HG03558 (cell line): ENCODE data around the gene CAPN8.
A peak's percentile ranks its signal among the peaks of the same experiment; 100 is the strongest.

ENCODE experiments used
- ATAC-seq: cut with Tn5 transposase; IDR thresholded peaks from one replicate; pipeline ENCODE4 v1.9.1; 2021; ENCODE audit warnings: moderate number of reproducible peaks; ENCODE audit not compliant: unreplicated experiment; ENCODE audit errors: extremely low read depth

Gene CAPN8

DNA sequence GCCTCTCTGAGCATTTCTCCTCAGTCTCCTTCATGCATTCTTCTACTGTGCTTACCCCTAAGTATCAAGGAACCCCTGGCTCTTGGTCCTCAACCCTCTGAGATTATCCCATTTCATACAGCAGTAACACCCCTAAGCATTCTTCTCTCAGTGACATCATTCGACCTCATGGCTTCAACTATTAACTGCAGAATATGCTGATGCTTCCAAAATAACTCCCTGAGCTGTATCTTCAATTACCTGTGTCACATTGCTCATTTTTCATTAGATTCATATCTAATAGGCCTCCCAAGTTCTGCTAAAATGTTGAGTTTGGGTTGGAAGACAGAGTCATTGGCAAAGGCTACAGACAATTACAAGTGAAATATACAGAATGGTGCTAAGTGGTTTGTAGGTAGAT, 7.5 kb downstream of the CAPN8 start:
- ATAC-seq, result no peak

- ATAC-seq, result no peak
Observed at GRCh38 chr1:223654083-223654482, 11.4 kb downstream of the CAPN8 start.

DNA sequence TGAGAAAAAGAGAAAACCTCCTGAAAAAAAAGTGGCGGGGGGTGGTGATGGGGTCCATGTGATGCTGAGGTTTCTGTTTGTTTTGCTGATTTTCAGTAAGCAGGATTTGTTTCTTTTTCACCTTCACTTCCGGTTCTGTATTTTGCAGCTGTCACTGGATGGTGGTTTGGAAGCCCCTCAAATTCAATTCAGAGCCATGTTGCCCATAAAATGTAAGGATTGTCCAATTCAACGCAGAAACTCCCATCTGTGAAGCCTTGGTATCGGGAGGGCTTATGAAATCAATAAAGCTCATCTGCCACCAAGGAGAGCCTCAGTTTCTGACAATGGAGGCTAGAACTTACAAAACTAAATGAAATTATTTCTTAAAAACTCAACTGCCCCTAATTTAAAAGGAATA, 12.1 kb downstream of the CAPN8 start:
- ATAC-seq, result no peak

DNA sequence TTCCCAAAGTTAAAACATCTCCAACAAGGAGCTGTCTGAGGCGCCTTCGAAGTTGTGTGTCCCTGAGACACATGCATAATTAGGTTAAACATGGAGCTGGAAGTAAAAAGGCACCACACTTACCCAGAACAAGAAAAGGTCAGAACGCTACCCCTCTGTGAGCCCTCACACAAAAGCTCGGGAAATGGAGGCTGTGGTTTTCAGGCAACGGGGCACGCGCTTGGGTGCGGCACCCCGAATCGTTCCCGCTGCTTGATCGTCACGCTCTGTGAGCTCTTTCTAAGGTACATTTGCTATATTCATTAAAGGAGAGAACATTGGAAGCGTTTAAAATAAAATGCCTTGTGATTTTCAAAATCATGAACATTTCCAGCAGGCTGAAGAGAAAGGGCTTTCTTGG, 12.5 kb downstream of the CAPN8 start:
- no peak for ATAC-seq

GRCh38 chr1:223652436-223652941, 13.0 kb downstream of the CAPN8 start:
- no peak for ATAC-seq

DNA sequence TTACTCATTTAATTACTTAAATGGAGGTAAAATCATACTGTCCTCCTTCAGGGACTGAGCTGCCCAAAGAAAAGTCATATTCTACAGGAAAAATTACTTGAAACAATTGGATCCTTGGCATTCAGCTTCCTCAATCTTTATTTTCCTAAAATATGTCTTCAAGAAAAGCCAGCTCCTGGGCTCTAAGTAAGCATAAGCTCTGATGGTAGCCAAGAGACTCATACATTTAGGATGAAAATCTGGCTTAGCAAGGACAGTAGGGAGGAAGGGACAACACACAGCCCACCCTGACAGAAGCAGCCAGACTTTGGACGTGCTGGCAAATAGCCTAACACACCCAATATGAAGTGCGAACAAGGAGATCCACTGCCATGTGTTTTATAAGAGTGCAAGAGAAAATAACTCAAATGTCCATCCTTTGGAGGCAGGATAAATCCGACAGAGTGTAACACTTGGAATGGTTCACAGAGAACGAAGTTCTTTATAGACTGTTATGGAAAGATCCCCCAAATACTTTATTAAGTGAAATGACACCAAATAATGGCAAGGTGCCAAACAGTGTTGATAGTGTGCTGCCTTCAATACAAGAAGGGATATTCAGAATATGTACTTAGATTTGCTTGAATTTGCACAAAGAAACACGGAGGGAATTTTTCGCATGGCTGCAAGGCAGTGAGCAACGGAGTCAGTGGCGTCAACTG, 14.1 kb downstream of the CAPN8 start:
- ATAC-seq, result no peak

DNA sequence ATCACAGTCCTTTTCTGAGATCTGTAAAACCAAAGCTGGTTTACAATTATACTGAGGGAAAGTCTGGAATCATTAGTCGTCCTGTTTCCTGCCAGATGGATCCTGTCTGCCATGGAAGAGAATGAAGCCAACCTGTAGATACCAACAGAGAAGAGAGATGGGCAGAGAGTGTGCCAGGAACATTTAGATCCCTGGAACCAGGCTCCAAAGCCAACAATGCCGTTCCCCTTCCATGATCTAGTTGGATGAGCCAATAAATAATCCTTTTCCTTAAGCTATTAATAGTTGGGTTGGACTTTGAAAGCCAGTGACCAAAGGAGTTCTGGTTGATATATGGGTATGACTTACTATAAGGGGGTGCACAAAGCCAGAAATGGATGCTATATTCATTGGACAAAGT, 15.0 kb downstream of the CAPN8 start:
- no peak for ATAC-seq

- no peak for ATAC-seq
Observed at GRCh38 chr1:223649222-223649621, 16.3 kb downstream of the CAPN8 start.

DNA sequence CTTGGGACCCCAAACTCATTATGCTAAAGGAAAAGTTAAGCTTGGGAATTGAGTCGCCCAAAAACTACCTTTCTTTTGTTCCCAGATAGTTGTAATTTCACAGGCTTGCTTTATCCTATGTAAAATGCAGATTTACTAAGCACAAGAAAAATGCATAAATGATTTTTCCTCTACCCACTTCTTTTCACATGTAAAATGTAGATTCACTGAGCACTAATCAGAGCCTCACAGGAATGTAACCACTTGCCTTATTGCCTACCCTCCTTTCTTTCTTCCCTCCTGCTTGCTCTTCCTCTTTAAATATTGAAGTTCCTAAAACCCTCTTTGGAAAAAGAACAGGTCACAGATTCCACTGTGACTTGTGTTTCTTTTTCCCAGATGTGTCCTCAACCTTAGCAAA, 18.3 kb downstream of the CAPN8 start:
- no peak for ATAC-seq

DNA sequence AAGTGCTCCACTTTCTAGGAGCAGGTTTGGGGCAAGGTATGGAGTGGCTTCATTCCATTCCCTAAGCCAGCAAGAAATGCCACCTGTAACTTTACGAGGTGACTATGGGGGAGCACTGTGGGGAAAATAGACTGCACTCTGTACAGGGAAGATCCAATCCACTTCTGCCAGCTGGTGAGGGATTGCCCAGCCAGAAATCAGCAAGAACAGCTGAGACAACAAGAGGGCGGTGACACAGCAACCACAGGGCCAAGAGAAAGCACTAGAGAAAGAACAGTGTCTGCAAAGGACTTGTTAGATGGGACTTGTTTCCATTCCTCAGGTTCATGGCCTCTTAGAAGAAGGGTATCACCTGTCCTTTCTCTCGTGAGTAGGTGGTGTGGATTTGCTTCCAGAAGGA, 19.6 kb downstream of the CAPN8 start:
- ATAC-seq, result no peak

GRCh38 chr1:223642237-223642636, 23.3 kb downstream of the CAPN8 start:
- no peak for ATAC-seq

GRCh38 chr1:223641523-223642039, 23.9 kb downstream of the CAPN8 start:
- ATAC-seq, result no peak

DNA sequence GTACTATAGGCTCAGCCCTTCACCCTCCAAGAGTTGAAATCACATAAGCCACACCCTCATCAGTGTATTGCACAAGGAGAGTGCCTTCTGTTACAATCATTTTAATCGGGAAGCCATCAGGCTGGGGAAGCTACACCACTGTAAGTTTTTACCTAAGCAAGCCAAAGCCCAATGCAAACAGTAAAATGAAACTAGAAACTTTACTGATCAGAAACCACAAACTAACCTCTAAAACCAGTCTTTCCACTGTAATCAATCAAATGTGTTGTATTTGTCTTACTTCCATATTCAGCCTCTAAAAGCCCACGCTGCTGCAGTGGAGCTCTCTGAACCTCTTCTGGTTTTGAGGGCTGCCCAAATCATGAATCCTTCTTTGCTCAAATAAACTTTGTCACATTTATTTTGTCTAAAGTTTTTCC, 26.2 kb downstream of the CAPN8 start:
- ATAC-seq, result no peak

DNA sequence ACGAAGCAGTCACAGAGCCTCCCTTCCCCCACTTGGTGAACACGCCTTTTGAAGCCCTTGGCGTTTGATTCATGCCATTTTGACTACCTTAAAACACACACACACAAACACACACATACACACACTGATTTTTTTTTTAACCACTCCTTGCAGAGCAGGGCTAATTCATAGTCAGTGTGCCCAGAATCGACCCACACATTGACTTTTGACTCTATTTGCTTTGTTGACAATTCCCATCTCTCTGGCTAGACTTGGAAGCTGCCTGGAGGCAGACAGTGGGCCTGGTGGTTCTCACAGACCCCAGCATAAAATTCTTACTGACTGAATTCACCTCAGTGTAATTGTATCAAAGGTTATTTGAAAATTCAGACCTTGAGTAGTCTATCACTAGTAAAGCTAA, 30.3 kb downstream of the CAPN8 start:
- no peak for ATAC-seq

DNA sequence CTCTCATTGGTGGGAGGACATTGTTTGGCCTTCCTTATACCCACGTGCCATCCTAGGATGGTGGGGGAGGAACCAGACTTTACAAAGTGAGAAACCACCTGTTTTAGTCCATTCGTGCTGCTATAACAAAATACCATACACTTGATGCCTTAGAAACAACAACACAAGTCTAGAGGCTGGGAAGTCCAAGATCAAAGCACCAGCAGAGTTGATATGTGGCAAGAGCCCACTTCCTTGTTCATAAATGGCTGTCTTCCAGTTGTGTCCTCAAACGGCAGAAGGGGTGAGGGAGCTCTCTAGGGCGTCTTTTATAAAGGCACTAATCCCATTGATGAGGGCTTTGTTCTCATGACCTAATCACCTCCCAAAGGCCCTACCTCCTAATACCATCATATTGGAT, 31.1 kb downstream of the CAPN8 start:
- no peak for ATAC-seq

DNA sequence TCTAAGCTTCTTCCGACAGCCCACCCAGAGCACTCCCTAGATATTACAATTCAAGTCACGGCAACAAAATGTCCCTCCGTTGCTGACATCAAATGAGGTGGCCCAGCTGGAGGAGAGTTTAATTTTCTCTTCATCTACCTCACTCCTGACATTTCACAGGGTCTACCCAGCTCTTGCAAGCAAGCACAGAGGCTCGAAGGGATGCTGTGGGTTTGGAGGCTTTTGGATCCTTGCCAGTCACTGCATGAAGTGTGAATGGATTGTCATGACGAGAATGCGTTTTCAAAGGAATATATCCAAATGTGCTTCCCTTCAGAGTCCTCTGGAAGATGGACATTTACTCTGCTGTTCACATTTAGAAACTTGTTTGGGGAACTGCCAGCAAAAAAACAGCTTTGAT, 33.5 kb downstream of the CAPN8 start:
- no peak for ATAC-seq

GRCh38 chr1:223631473-223631872, 34.0 kb downstream of the CAPN8 start:
- no peak for ATAC-seq

- no peak for ATAC-seq
Observed at GRCh38 chr1:223629126-223629457, 36.4 kb downstream of the CAPN8 start.

- no peak for ATAC-seq
Observed at GRCh38 chr1:223628233-223629125, 37.0 kb downstream of the CAPN8 start.

- no peak for ATAC-seq
Observed at GRCh38 chr1:223622132-223622842, 43.2 kb downstream of the CAPN8 start.

- ATAC-seq, result peak; percentile 66
Observed at GRCh38 chr1:223621312-223621734, 44.2 kb downstream of the CAPN8 start.
